H9 (cell line): ENCODE data around the gene ACOXL. TPM values are rescaled to one million over a fixed set of nuclear protein-coding genes. Genes with fewer than 3 reads are reported as not detected.

Experiments
- DNase-seq: peaks from one replicate; pipeline ENCODE4 v3.0.0-alpha.2; 2017
- H2AFZ ChIP-seq: one replicate; pipeline ENCODE4 v1.6.1; 2013; ENCODE audit warnings: mild to moderate bottlenecking, low read length, control low read depth, moderate library complexity
- H2AK5ac ChIP-seq: 2 replicates; pipeline ENCODE4 v1.6.1; 2013; ENCODE audit warnings: low read length, control low read depth, mixed read lengths; ENCODE audit not compliant: insufficient read length
- H2BK120ac ChIP-seq: one replicate; pipeline ENCODE4 v1.6.1; 2013; ENCODE audit warnings: low read depth, mild to moderate bottlenecking, low read length, control low read depth, inconsistent platforms; ENCODE audit not compliant: poor library complexity, severe bottlenecking
- H2BK12ac ChIP-seq: 2 replicates; pipeline ENCODE4 v1.6.1; 2013; ENCODE audit warnings: low read length, control low read depth, mixed read lengths, low read depth; ENCODE audit not compliant: insufficient read length
- H2BK15ac ChIP-seq: 2 replicates; pipeline ENCODE4 v1.6.1; 2013; ENCODE audit warnings: low read depth, low read length, control low read depth
- H2BK20ac ChIP-seq: one replicate; pipeline ENCODE4 v1.6.1; 2013; ENCODE audit warnings: low read depth, mild to moderate bottlenecking, low read length, control low read depth, inconsistent platforms; ENCODE audit not compliant: poor library complexity, severe bottlenecking
- H2BK5ac ChIP-seq: 2 replicates; pipeline ENCODE4 v1.6.1; 2013; ENCODE audit warnings: low read length, control low read depth, mixed read lengths; ENCODE audit not compliant: insufficient read length
- H3K14ac ChIP-seq: 2 replicates; pipeline ENCODE4 v1.6.1; 2013; ENCODE audit warnings: low read length, control low read depth; ENCODE audit not compliant: insufficient read depth
- H3K18ac ChIP-seq: 2 replicates; pipeline ENCODE4 v1.6.1; 2013; ENCODE audit warnings: low read depth, mild to moderate bottlenecking, mixed read lengths, low read length, control low read depth; ENCODE audit not compliant: insufficient read length
- H3K23ac ChIP-seq: 2 replicates; pipeline ENCODE4 v1.6.1; 2013; ENCODE audit warnings: low read length, control low read depth, mixed read lengths, low read depth; ENCODE audit not compliant: insufficient read length
- H3K23me2 ChIP-seq: 2 replicates; pipeline ENCODE4 v1.6.1; 2013; ENCODE audit warnings: low read depth, mild to moderate bottlenecking, mixed read lengths, low read length, control low read depth; ENCODE audit not compliant: insufficient read length, poor library complexity, severe bottlenecking
- H3K27ac ChIP-seq: 2 replicates; pipeline ENCODE4 v1.5.1; 2013; ENCODE audit warnings: low read length, control low read depth, mixed read lengths, low read depth; ENCODE audit not compliant: insufficient read length
- H3K27me3 ChIP-seq: 2 replicates; pipeline ENCODE4 v1.6.1; 2013; ENCODE audit warnings: low read length, control low read depth, inconsistent platforms; ENCODE audit not compliant: insufficient read depth
- H3K4ac ChIP-seq: 2 replicates; pipeline ENCODE4 v1.6.1; 2013; ENCODE audit warnings: low read depth, mild to moderate bottlenecking, control low read depth, inconsistent platforms, low read length, moderate library complexity
- H3K4me1 ChIP-seq: 2 replicates; pipeline ENCODE4 v1.6.1; 2013; ENCODE audit warnings: low read length, control low read depth, inconsistent platforms; ENCODE audit not compliant: insufficient read depth
- H3K4me2 ChIP-seq: 2 replicates; pipeline ENCODE4 v1.6.1; 2013; ENCODE audit warnings: low read length, control low read depth, mixed read lengths; ENCODE audit not compliant: insufficient read length, insufficient read depth
- H3K56ac ChIP-seq: 2 replicates; pipeline ENCODE4 v1.6.1; 2013; ENCODE audit warnings: low read depth, mild to moderate bottlenecking, mixed read lengths, low read length, control low read depth; ENCODE audit not compliant: insufficient read length
- H3K79me1 ChIP-seq: 2 replicates; pipeline ENCODE4 v1.6.1; 2013; ENCODE audit warnings: low read depth, mild to moderate bottlenecking, moderate library complexity, low read length, control low read depth, inconsistent platforms; ENCODE audit not compliant: insufficient read depth, poor library complexity, severe bottlenecking
- H3K79me2 ChIP-seq: 2 replicates; pipeline ENCODE4 v1.6.1; 2013; ENCODE audit warnings: low read length, control low read depth, inconsistent platforms; ENCODE audit not compliant: insufficient read depth
- H3K9ac ChIP-seq: 2 replicates; pipeline ENCODE4 v1.6.1; 2013; ENCODE audit warnings: low read length, control low read depth, mixed read lengths; ENCODE audit not compliant: insufficient read length; ENCODE audit errors: extremely low read depth
- H3K9me3 ChIP-seq: one replicate; pipeline ENCODE4 v1.6.1; 2013; ENCODE audit warnings: low read depth, low read length, inconsistent platforms; ENCODE audit not compliant: control insufficient read depth
- H3T11ph ChIP-seq: one replicate; pipeline ENCODE4 v1.6.1; 2013; ENCODE audit warnings: mild to moderate bottlenecking, low read length, control low read depth, inconsistent platforms
- H4K20me1 ChIP-seq: one replicate; pipeline ENCODE4 v1.6.1; 2013; ENCODE audit not compliant: control insufficient read depth, insufficient read length, insufficient read depth
- H4K5ac ChIP-seq: 2 replicates; pipeline ENCODE4 v1.6.1; 2013; ENCODE audit warnings: low read depth, mild to moderate bottlenecking, mixed read lengths, low read length, control low read depth; ENCODE audit not compliant: insufficient read length
- H4K8ac ChIP-seq: replicated peaks from 2 replicates; pipeline ENCODE4 v1.6.1; 2013; ENCODE audit warnings: low read length, control low read depth, mixed read lengths, low read depth; ENCODE audit not compliant: insufficient read length
- H4K91ac ChIP-seq: 2 replicates; pipeline ENCODE4 v1.6.1; 2013; ENCODE audit warnings: low read depth, mild to moderate bottlenecking, moderate library complexity, mixed read lengths, low read length, control low read depth; ENCODE audit not compliant: insufficient read length
- H3K27ac Mint-ChIP-seq, 3 experiments: 2 replicates in 2 of 3; 3 replicates in 1 of 3; pipeline ENCODE4 v1.8.0; 2020 to 2021; ENCODE audit warnings: mixed read lengths in 3 of 3, mild to moderate bottlenecking in 1 of 3, moderate library complexity in 1 of 3
- H3K27me3 Mint-ChIP-seq: 2 replicates; pipeline ENCODE4 v1.8.0; 2021; ENCODE audit warnings: low read depth, mild to moderate bottlenecking, moderate library complexity, mixed read lengths
- H3K36me3 Mint-ChIP-seq, 3 experiments: 2 replicates in 2 of 3; 3 replicates in 1 of 3; pipeline ENCODE4 v1.8.0; 2020 to 2021; ENCODE audit warnings: low read depth in 3 of 3, mixed read lengths in 3 of 3; ENCODE audit not compliant: insufficient read depth in 1 of 3
- H3K4me1 Mint-ChIP-seq, 2 experiments: 2 replicates each; pipeline ENCODE4 v1.8.0; 2020; ENCODE audit warnings: mixed read lengths in 2 of 2
- H3K4me3 Mint-ChIP-seq, 2 experiments: 2 replicates in 1 of 2; 3 replicates in 1 of 2; pipeline ENCODE4 v1.8.0; 2020 to 2021; ENCODE audit warnings: mild to moderate bottlenecking in 2 of 2, mixed read lengths in 2 of 2, moderate library complexity in 1 of 2
- H3K9me3 Mint-ChIP-seq, 2 experiments: 2 replicates in 1 of 2; 3 replicates in 1 of 2; pipeline ENCODE4 v1.8.0; 2020; ENCODE audit warnings: mild to moderate bottlenecking in 2 of 2, mixed read lengths in 2 of 2, moderate library complexity in 1 of 2
- WGBS: extraction: QIAGEN DNeasy Blood & Tissue Kit; methylation state at CpG from one replicate; pipeline ENCODE4 v1.1.7; 2013; ENCODE audit warnings: missing lambda C conversion rate, low lambda C conversion rate, mixed read lengths; ENCODE audit not compliant: insufficient read length; ENCODE audit errors: extremely low coverage; 5-methylcytosine and 5-hydroxymethylcytosine counted together
- total RNA-seq: library from RNA; stranded (reverse); gene quantifications from 2 replicates; pipeline ENCODE4 v1.2.1, GENCODE V29; 2021
- TF ChIP-seq, protein P1 (sequence below): fragments of 200-600 bp; sonication (generic); conservative IDR thresholded peaks from 3 replicates; pipeline ENCODE4 v1.8.0; 2021; ENCODE audit warnings: antibody characterized with exemption, mild to moderate bottlenecking

The ACOXL gene
- total RNA-seq, 1 experiment from 2014 or later, result 37.6 TPM

DNA sequence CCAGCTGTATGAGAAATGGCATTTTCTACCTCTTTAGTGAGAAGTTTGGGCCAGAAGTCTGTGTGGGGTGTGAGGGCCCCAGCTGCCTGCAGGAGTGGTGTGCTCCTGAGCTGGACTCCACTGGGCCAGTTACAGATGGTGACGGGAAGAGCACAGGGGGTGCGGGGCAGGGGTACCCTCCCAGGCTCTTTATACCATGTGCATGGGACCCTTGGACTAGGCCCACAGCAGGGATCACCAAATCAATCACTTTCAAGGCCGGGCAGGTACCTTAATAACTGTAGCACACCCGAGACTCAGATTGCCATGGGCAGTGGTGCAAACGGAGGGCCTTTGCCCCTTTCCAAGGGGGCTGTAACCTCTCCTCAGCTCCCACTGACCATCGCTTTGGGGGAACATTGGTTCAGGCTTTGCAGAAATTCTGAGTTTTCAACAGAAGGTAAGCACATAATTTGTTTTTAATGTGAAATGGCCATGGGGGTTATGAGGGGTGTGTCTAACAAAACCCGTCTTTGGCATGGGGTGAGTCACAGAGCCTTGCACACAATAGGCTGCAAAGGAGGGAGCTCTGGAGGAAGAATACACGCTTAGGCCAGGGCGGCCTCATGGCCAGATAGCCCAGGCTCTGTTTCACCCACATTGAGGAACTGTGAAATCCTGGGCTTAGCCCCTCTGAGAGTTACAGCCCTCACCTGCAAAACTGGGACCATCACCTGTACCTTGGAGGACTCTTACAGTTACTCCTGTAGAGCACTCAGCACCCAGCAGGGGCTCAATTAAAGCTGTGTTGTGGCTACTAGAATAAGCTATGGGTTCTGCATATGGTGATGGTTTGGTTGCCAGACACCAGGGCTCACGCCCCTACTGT lies 247.3 kb downstream of the ACOXL start:
- no peak overlapping the region for H4K91ac ChIP-seq
- no peaks in the 10 kb centered on the region; the same call in 1 of the 2 replicates for H3K27me3 Mint-ChIP-seq
- H3K4me3 Mint-ChIP-seq, result no peak overlapping the region
- H2BK20ac ChIP-seq, result no peak overlapping the region
- H4K20me1 ChIP-seq, result no peaks in the 10 kb centered on the region
- no peaks in the 10 kb centered on the region for H3K27me3 ChIP-seq
- no peak overlapping the region for H4K8ac ChIP-seq
- H3K27ac Mint-ChIP-seq, result peak overlapping the region in 2 of 3 experiments; percentile 19 to 62; a peak in 2 of 7 replicates
- H3K56ac ChIP-seq, result no peak overlapping the region
- no peak overlapping the region for H2BK12ac ChIP-seq
- TF ChIP-seq, protein P1, sequence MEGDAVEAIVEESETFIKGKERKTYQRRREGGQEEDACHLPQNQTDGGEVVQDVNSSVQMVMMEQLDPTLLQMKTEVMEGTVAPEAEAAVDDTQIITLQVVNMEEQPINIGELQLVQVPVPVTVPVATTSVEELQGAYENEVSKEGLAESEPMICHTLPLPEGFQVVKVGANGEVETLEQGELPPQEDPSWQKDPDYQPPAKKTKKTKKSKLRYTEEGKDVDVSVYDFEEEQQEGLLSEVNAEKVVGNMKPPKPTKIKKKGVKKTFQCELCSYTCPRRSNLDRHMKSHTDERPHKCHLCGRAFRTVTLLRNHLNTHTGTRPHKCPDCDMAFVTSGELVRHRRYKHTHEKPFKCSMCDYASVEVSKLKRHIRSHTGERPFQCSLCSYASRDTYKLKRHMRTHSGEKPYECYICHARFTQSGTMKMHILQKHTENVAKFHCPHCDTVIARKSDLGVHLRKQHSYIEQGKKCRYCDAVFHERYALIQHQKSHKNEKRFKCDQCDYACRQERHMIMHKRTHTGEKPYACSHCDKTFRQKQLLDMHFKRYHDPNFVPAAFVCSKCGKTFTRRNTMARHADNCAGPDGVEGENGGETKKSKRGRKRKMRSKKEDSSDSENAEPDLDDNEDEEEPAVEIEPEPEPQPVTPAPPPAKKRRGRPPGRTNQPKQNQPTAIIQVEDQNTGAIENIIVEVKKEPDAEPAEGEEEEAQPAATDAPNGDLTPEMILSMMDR, result no peak
- no peak overlapping the region for H3T11ph ChIP-seq
- H3K23me2 ChIP-seq, result no peaks in the 10 kb centered on the region
- H3K9me3 Mint-ChIP-seq, result no peaks in the 10 kb centered on the region
- no peaks in the 10 kb centered on the region for H3K79me2 ChIP-seq
- H3K79me1 ChIP-seq, result no peaks in the 10 kb centered on the region
- peaks cover 14 to 16% of the 10 kb centered on the region in 2 experiments for H3K4me1 Mint-ChIP-seq
- H3K23ac ChIP-seq, result no peak overlapping the region
- DNase-seq, result peak; percentile 43
- H2BK5ac ChIP-seq, result no peak overlapping the region
- no peak overlapping the region for H3K9ac ChIP-seq
- H2BK15ac ChIP-seq, result no peak overlapping the region
- peaks cover 2% of the 10 kb centered on the region; the same call in 1 of the 2 replicates for H3K4me1 ChIP-seq
- H2AK5ac ChIP-seq, result no peak overlapping the region
- H3K27ac ChIP-seq, result no peak overlapping the region
- H3K9me3 ChIP-seq, result no peaks in the 10 kb centered on the region
- no CpG with 5 or more reads among the region's 10 CpGs for WGBS
- no peak overlapping the region for H3K4me2 ChIP-seq
- no peak overlapping the region for H3K14ac ChIP-seq
- peaks cover 0 to 2% (median 2%) of the 10 kb centered on the region in 3 experiments; a peak in 2 of 7 replicates for H3K36me3 Mint-ChIP-seq
- H3K4ac ChIP-seq, result no peak overlapping the region
- no peak overlapping the region for H2AFZ ChIP-seq
- H2BK120ac ChIP-seq, result no peak overlapping the region
- H4K5ac ChIP-seq, result no peak overlapping the region
- no peak overlapping the region for H3K18ac ChIP-seq
